HG03354 (cell line): ENCODE results near the gene TM9SF1.

ENCODE experiments used
- ATAC-seq: cut with Tn5 transposase; IDR thresholded peaks from one replicate; pipeline ENCODE4 v1.9.1; 2021; ENCODE audit warnings: mild to moderate bottlenecking; ENCODE audit not compliant: unreplicated experiment, poor library complexity, severe bottlenecking

The TM9SF1 gene

GRCh38 chr14:24159777-24160498 lies 35.3 kb downstream of the TM9SF1 start:
- ATAC-seq = no peak

GRCh38 chr14:24157331-24157730 lies 37.9 kb downstream of the TM9SF1 start:
- ATAC-seq = no peak

- no peak for ATAC-seq
Measured at GRCh38 chr14:24156840-24157239, 38.4 kb downstream of the TM9SF1 start.

- ATAC-seq = no peak
Measured at GRCh38 chr14:24155100-24155499, 40.1 kb downstream of the TM9SF1 start.

- no peak for ATAC-seq
Measured at GRCh38 chr14:24151404-24152080, 43.7 kb downstream of the TM9SF1 start.

GRCh38 chr14:24150993-24151392 lies 44.2 kb downstream of the TM9SF1 start:
- no peak for ATAC-seq

GRCh38 chr14:24150567-24150966 lies 44.7 kb downstream of the TM9SF1 start:
- ATAC-seq = no peak

GRCh38 chr14:24150061-24150460 lies 45.2 kb downstream of the TM9SF1 start:
- no peak for ATAC-seq

GRCh38 chr14:24149302-24149969 lies 45.8 kb downstream of the TM9SF1 start:
- no peak for ATAC-seq

GRCh38 chr14:24147761-24148428 lies 47.3 kb downstream of the TM9SF1 start:
- ATAC-seq = no peak

GRCh38 chr14:24146978-24147760 lies 48.1 kb downstream of the TM9SF1 start, which contains the start of gene RNF31:
Gene RNF31, plus strand, starts transcription at chr14:24147498. Its CDS starts 201 bp downstream, at chr14:24147699.
- ATAC-seq = peak; percentile 86

- ATAC-seq = peak; percentile 69
Measured at GRCh38 chr14:24146453-24146977, 48.7 kb downstream of the TM9SF1 start, which contains the start of gene PSME2. Gene PSME2, minus strand, starts transcription at chr14:24146610. Its CDS starts 29 bp downstream, at chr14:24146581.

- no peak for ATAC-seq
Measured at GRCh38 chr14:24145690-24146452, 49.4 kb downstream of the TM9SF1 start.

GRCh38 chr14:24145219-24145618 lies 50.0 kb downstream of the TM9SF1 start:
- no peak for ATAC-seq

GRCh38 chr14:24144451-24144850 lies 50.8 kb downstream of the TM9SF1 start:
- no peak for ATAC-seq

GRCh38 chr14:24143511-24143910 lies 51.7 kb downstream of the TM9SF1 start:
- ATAC-seq = no peak

GRCh38 chr14:24141097-24141880 lies 54.0 kb downstream of the TM9SF1 start, which contains the start of gene EMC9:
Gene EMC9, minus strand, starts transcription at chr14:24141591. Its CDS starts 287 bp downstream, at chr14:24141304.
- ATAC-seq = peak; percentile 88
